ENCODE results near the gene QRICH1.
A peak's percentile ranks its signal among the peaks of the same experiment; 100 is the strongest.

QRICH1 gene

DNA sequence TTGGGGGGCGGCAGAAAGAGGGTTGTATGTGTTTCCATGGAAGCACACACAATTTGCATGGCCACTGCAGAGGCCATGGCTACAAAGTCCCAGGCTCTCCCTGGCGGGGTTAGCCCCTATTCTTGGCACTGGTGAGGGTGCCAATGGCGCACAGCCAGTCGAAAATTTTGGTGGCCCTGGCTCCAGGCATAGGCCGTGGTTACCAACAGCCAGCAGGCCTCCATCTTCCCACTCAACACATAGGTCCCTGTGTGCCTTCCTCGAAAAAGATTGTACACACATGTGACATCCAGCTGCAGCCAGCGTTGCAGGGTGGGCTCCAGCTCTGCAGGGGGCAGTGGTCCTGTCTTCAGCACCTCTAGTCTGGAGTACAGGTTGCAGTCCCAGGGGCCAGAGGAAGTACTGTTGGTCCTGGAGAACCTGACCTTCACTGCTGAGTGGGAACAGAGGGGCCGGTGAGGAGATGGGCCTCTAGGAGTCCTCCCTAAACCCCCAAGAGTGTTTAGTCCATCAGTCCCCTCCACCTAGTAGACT, 96.7 kb downstream of the QRICH1 start:
- no peak for TF ChIP-seq Cebpa-rat (IDR thresholded peaks at IDR 0.05)
- no peak overlapping the region for H3K4me2 ChIP-seq
- H4K20me1 ChIP-seq: peaks cover 0 to 7% (median 0%) of the 10 kb centered on the region in 11 experiments; a peak in 1 of 22 replicates
- peaks cover 11 to 22% (median 18%) of the 10 kb centered on the region in 10 experiments for H3K4me1 ChIP-seq
- no peak overlapping the region for H3K4me3 ChIP-seq
- H3K36me3 ChIP-seq: peaks cover 0 to 20% (median 0%) of the 10 kb centered on the region in 11 experiments; a peak in 4 of 22 replicates
- H3K9ac ChIP-seq: no peak overlapping the region
- no peaks in the 10 kb centered on the region for H3K9me3 ChIP-seq (replicated peaks in 1 of 11)
- H3K27ac ChIP-seq: no peak overlapping the region
- H3K27me3 ChIP-seq: no peaks in the 10 kb centered on the region

- H3K4me1 ChIP-seq: peaks cover 13 to 27% (median 23%) of the 10 kb centered on the region in 10 experiments
- no peak overlapping the region for H3K9ac ChIP-seq
- H3K27me3 ChIP-seq: peaks cover 0 to 3% (median 0%) of the 10 kb centered on the region in 11 experiments; a peak in 3 of 22 replicates
- no peak overlapping the region for H3K27ac ChIP-seq
- peaks cover 0 to 20% (median 0%) of the 10 kb centered on the region in 11 experiments; a peak in 4 of 22 replicates for H3K36me3 ChIP-seq
- H3K9me3 ChIP-seq (replicated peaks in 1 of 11): no peaks in the 10 kb centered on the region
- peaks cover 0 to 7% (median 0%) of the 10 kb centered on the region in 11 experiments; a peak in 1 of 22 replicates for H4K20me1 ChIP-seq
- no peak overlapping the region for H3K4me3 ChIP-seq
- no peak for TF ChIP-seq Cebpa-rat (IDR thresholded peaks at IDR 0.05)
- H3K4me2 ChIP-seq: no peak overlapping the region
Measured at GRCh38 chr3:48996640-48997039, 97.2 kb downstream of the QRICH1 start.

- H3K4me3 ChIP-seq: no peak overlapping the region
- H3K4me2 ChIP-seq: peak overlapping the region; percentile 8 to 63 (median 41); a peak in 20 of 22 replicates
- H3K27ac ChIP-seq: no peak overlapping the region
- H3K27me3 ChIP-seq: peaks cover 0 to 29% (median 16%) of the 10 kb centered on the region in 11 experiments; a peak in 15 of 22 replicates
- no peak for TF ChIP-seq Cebpa-rat (IDR thresholded peaks at IDR 0.05)
- H3K9ac ChIP-seq: peak overlapping the region in 1 of 11 experiments; percentile 7; a peak in 1 of 22 replicates
- peaks cover 0 to 20% (median 0%) of the 10 kb centered on the region in 11 experiments; a peak in 4 of 22 replicates for H3K36me3 ChIP-seq
- no peaks in the 10 kb centered on the region for H3K9me3 ChIP-seq (replicated peaks in 1 of 11)
- H4K20me1 ChIP-seq: peaks cover 0 to 7% (median 0%) of the 10 kb centered on the region in 11 experiments; a peak in 1 of 22 replicates
- peaks cover 33 to 52% (median 47%) of the 10 kb centered on the region in 10 experiments for H3K4me1 ChIP-seq
Measured at GRCh38 chr3:48993834-48994233, 100.0 kb downstream of the QRICH1 start.

GRCh38 chr3:48991851-48992545, 101.9 kb downstream of the QRICH1 start:
- Histone ChIP-seq H3K4me3 (peak overlapping the region in 3 of 10 experiments; percentile 79 to 85 (median 80); a peak in 1 of 20 replicates), H3K9me3 (replicated peaks in 1 of 11) (no peaks in the 10 kb centered on the region), H3K4me1 (peaks cover 37 to 61% (median 53%) of the 10 kb centered on the region in 10 experiments), H3K27me3 (peaks cover 0 to 29% (median 16%) of the 10 kb centered on the region in 11 experiments; a peak in 15 of 22 replicates), H3K9ac (peak overlapping the region in 3 of 11 experiments; percentile 83 to 88 (median 85); a peak in 5 of 22 replicates), H3K36me3 (peaks cover 0 to 16% (median 2%) of the 10 kb centered on the region in 11 experiments; a peak in 4 of 22 replicates), H3K4me2 (peak overlapping the region; percentile 94 to 100 (median 99)), H3K27ac (no peak overlapping the region), H4K20me1 (peaks cover 0 to 4% (median 0%) of the 10 kb centered on the region in 11 experiments; a peak in 2 of 22 replicates)
- no peak for TF ChIP-seq Cebpa-rat (IDR thresholded peaks at IDR 0.05)

GRCh38 chr3:48990636-48991469, 103.0 kb downstream of the QRICH1 start:
- Histone ChIP-seq H3K9ac (peak overlapping the region; percentile 79 to 88 (median 84)), H3K36me3 (peaks cover 0 to 14% (median 5%) of the 10 kb centered on the region in 11 experiments; a peak in 12 of 22 replicates), H3K4me1 (peaks cover 37 to 61% (median 53%) of the 10 kb centered on the region in 10 experiments), H3K27ac (peak overlapping the region; percentile 69 to 88 (median 83); a peak in 21 of 22 replicates), H3K27me3 (peaks cover 0 to 29% (median 16%) of the 10 kb centered on the region in 11 experiments; a peak in 15 of 22 replicates), H3K4me3 (peak overlapping the region; percentile 72 to 88 (median 78)), H4K20me1 (peaks cover 0 to 15% (median 0%) of the 10 kb centered on the region in 11 experiments; a peak in 2 of 22 replicates), H3K4me2 (peak overlapping the region; percentile 94 to 100 (median 99)), H3K9me3 (replicated peaks in 1 of 11) (no peaks in the 10 kb centered on the region)
- no peak for TF ChIP-seq Cebpa-rat (IDR thresholded peaks at IDR 0.05)

GRCh38 chr3:48989796-48990635, 103.9 kb downstream of the QRICH1 start, which contains the start of gene P4HTM:
P4HTM (plus strand) TSS chr3:48990241; CDS start chr3:48990257, 16 bp downstream.
- Histone ChIP-seq H3K4me1 (peaks cover 38 to 62% (median 54%) of the 10 kb centered on the region in 10 experiments), H3K4me3 (peak within 1 kb of the TSS; percentile 72 to 88 (median 78))

GRCh38 chr3:48989126-48989795, 104.6 kb downstream of the QRICH1 start:
- Histone ChIP-seq H3K27ac (peak overlapping the region; percentile 69 to 88 (median 83); a peak in 21 of 22 replicates), H3K9me3 (replicated peaks in 1 of 11) (no peaks in the 10 kb centered on the region), H3K4me1 (peaks cover 45 to 67% (median 51%) of the 10 kb centered on the region in 10 experiments), H3K27me3 (peaks cover 0 to 29% (median 16%) of the 10 kb centered on the region in 11 experiments; a peak in 15 of 22 replicates), H3K4me3 (peak overlapping the region; percentile 72 to 88 (median 78)), H4K20me1 (peaks cover 0 to 29% (median 11%) of the 10 kb centered on the region in 11 experiments; a peak in 8 of 22 replicates), H3K36me3 (peaks cover 4 to 30% (median 19%) of the 10 kb centered on the region in 11 experiments), H3K9ac (peak overlapping the region; percentile 79 to 88 (median 84)), H3K4me2 (peak overlapping the region; percentile 94 to 100 (median 99))
- TF ChIP-seq Cebpa-rat (IDR thresholded peaks at IDR 0.05): no peak; a peak in 1 of 22 replicates

More at GRCh38 chr3:48989796-48990635, 103.9 kb downstream of the QRICH1 start, which contains the start of gene P4HTM:
- TF ChIP-seq Cebpa-rat (IDR thresholded peaks at IDR 0.05): peak in 1 of 11 experiments; percentile 68; a peak in 2 of 22 replicates
- H3K27me3 ChIP-seq: peaks cover 0 to 29% (median 16%) of the 10 kb centered on the region in 11 experiments; a peak in 15 of 22 replicates
- peak within 1 kb of the TSS; percentile 69 to 88 (median 83) for H3K27ac ChIP-seq
- H3K9me3 ChIP-seq (replicated peaks in 1 of 11): no peaks in the 10 kb centered on the region
- H4K20me1 ChIP-seq: peaks cover 0 to 21% (median 3%) of the 10 kb centered on the region in 11 experiments; a peak in 6 of 22 replicates
- H3K4me2 ChIP-seq: peak within 1 kb of the TSS; percentile 94 to 100 (median 99)
- peaks cover 0 to 22% (median 13%) of the 10 kb centered on the region in 11 experiments; a peak in 16 of 22 replicates for H3K36me3 ChIP-seq
- H3K9ac ChIP-seq: peak within 1 kb of the TSS; percentile 79 to 88 (median 84)
